LNCAP (cell line): ENCODE results near the gene CYB561D1.

Experiments
- CTCF ChIP-seq: fragments of 450-650 bp; IDR thresholded peaks from 2 replicates; pipeline ENCODE4 v1.5.1; 2017; ENCODE audit warnings: mild to moderate bottlenecking

CYB561D1 gene

GRCh38 chr1:109467301-109467777 lies 26.6 kb upstream of the CYB561D1 start:
- TF ChIP-seq CTCF: no peak

GRCh38 chr1:109468061-109468460 lies 25.8 kb upstream of the CYB561D1 start:
- no peak for TF ChIP-seq CTCF

GRCh38 chr1:109468903-109469302 lies 25.0 kb upstream of the CYB561D1 start:
- no peak for TF ChIP-seq CTCF

- TF ChIP-seq CTCF: no peak
Observed at GRCh38 chr1:109470245-109470644, 23.6 kb upstream of the CYB561D1 start.

- TF ChIP-seq CTCF: no peak
Observed at GRCh38 chr1:109472779-109473178, 21.1 kb upstream of the CYB561D1 start.

GRCh38 chr1:109474697-109475096 lies 19.2 kb upstream of the CYB561D1 start:
- no peak for TF ChIP-seq CTCF

GRCh38 chr1:109475261-109475660 lies 18.6 kb upstream of the CYB561D1 start:
- no peak for TF ChIP-seq CTCF

GRCh38 chr1:109476825-109477224 lies 17.1 kb upstream of the CYB561D1 start:
- no peak for TF ChIP-seq CTCF
